ENCODE measurements around the gene ITGB3.

DNA sequence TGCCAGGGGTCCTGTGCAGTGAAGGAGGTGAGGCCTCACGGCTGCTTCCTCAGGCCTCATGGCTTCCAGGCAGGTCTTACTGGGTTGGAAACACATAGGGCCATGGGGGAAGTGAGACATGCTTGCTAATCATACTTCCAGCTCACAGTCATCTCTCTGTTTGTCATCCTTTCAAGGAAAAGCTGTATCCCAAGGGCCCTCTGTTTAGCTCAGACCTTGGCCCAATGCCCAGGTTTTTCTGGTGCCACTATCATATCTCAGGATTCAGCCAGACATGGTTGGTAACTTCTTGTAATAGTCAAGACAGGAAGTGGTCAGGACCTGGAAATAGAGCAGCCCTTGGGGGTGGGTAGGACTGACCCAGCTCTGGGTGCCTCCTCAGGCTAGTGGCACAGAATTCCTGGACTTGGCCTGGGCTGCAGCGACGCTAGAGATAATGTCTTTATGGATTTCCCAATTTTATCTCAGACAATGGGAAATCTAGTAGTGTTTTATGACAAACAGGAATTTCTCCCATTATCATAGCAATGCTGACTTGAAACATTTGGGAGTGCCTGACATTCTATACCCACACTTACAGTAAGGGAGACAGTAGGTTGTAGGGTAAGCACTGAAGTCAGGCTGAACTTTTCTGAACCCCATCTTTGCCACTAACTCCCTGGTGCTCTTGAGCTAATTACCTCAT lies 13.5 kb upstream of the ITGB3 start:
- TF ChIP-seq SUZ12 (IDR thresholded peaks at IDR 0.05; ENCODE audit: low read length) (no peak), POLR2AphosphoS5 (IDR thresholded peaks at IDR 0.05; ENCODE audit: low read depth, low read length) (no peak), CTCF (IDR thresholded peaks at IDR 0.05; ENCODE audit: control extremely low read depth in 1 of 3, insufficient read depth in 1 of 3, low read depth in 1 of 3, low read length in 3 of 3) (no peak), NANOG (IDR thresholded peaks at IDR 0.05; ENCODE audit: insufficient read depth, low read depth, low read length, poor library complexity, severe bottlenecking) (no peak), POU5F1 (IDR thresholded peaks at IDR 0.05; ENCODE audit: low read depth, low read length) (no peak)
